Right lobe of liver (tissue), 6 donors: ENCODE measurements around the gene DUSP28. TPM values are rescaled to one million over a fixed set of nuclear protein-coding genes. Genes with fewer than 3 reads are reported as not detected.

Experiments
- ATAC-seq, 4 donors: fragments of 200-7000 bp; cut with Tn5 transposase; one replicate each; pipeline ENCODE4 v1.9.1; 2020; ENCODE audit warnings: mild to moderate bottlenecking in 4 of 4, moderate library complexity in 4 of 4
- DNase-seq, 3 donors: peaks; one replicate each; pipeline ENCODE4 v3.0.0-alpha.2; 2020
- H3K27ac ChIP-seq, 3 donors: fragments of 200-600 bp; one replicate each; pipeline ENCODE4 v1.8.0; 2022
- H3K27me3 ChIP-seq, 2 donors: fragments of 200-600 bp; one replicate each; pipeline ENCODE4 v1.8.0; 2022
- H3K36me3 ChIP-seq, 4 donors: fragments of 200-600 bp; sonication (generic) in 1 of 4; one replicate each; pipeline versions ENCODE4 v1.5.1 to v1.8.0; 2017 to 2022; ENCODE audit warnings: control low read depth in 1 of 4
- H3K4me1 ChIP-seq, 4 donors: fragments of 200-600 bp; sonication (generic) in 1 of 4; one replicate each; pipeline versions ENCODE4 v1.5.1 to v1.8.0; 2017 to 2022; ENCODE audit warnings: control low read depth in 1 of 4
- H3K4me3 ChIP-seq, 3 donors: fragments of 200-600 bp; one replicate each; pipeline ENCODE4 v1.8.0; 2022
- H3K9me3 ChIP-seq, 4 donors: fragments of 200-600 bp; sonication (generic) in 1 of 4; one replicate each; pipeline versions ENCODE4 v1.5.1 to v1.8.0; 2017 to 2022; ENCODE audit warnings: control low read depth in 1 of 4
- CTCF ChIP-seq, 4 donors: fragments of 200-600 bp in 3 of 4; fragments of 450-650 bp in 1 of 4; IDR thresholded peaks; one replicate each; pipeline versions ENCODE4 v1.5.1 to v1.8.0; 2016 to 2022; ENCODE audit warnings: antibody characterized with exemption in 4 of 4, mild to moderate bottlenecking in 2 of 4
- POLR2A ChIP-seq: fragments of 450-650 bp; IDR thresholded peaks from one replicate; pipeline ENCODE4 v1.6.1; 2017; ENCODE audit warnings: antibody characterized with exemption, mild to moderate bottlenecking
- WGBS: methylation state at CpG from one replicate; pipeline ENCODE4 v1.1.6; 2018; ENCODE audit warnings: low coverage, low lambda C conversion rate; ENCODE audit not compliant: insufficient coverage; ENCODE audit errors: missing lambda C conversion rate; 5-methylcytosine and 5-hydroxymethylcytosine counted together
- intact Hi-C, 2 donors: fragments of 100-400 bp; cut with DNase I; formaldehyde crosslinking; loops; one replicate each; pipeline versions ENCODE4 v1.11.2 to v1.14.1; 2022
- total RNA-seq, 6 experiments: library from RNA; depleted of rRNA in 2 of 6; stranded (reverse); fragments of >200 nt in 2 of 6; fragmentation: NEBNext Ultra II Directional in 3 of 6; extraction: Animal tissue kit (Norgen Biotek cat#: 25700) in 3 of 6; gene quantifications; one replicate each; pipeline versions ENCODE4 v1.1.0 to v1.2.4, GENCODE V29; 2016 to 2023
- donor health status: DM: no; HTN: yes; CAD: no.
- donor health status: DM: no; HTN: no; CAD: no.
- donor health status: DM: no; HTN: no; CAD: no.
- donor health status: DM: no; HTN: yes; CAD: no.
- donor health status: DM: no; HTN: yes; CAD: no.

Gene DUSP28
- total RNA-seq, 6 experiments from 2014 or later, result 1.3 to 3.5 (median 2.1) TPM

DNA sequence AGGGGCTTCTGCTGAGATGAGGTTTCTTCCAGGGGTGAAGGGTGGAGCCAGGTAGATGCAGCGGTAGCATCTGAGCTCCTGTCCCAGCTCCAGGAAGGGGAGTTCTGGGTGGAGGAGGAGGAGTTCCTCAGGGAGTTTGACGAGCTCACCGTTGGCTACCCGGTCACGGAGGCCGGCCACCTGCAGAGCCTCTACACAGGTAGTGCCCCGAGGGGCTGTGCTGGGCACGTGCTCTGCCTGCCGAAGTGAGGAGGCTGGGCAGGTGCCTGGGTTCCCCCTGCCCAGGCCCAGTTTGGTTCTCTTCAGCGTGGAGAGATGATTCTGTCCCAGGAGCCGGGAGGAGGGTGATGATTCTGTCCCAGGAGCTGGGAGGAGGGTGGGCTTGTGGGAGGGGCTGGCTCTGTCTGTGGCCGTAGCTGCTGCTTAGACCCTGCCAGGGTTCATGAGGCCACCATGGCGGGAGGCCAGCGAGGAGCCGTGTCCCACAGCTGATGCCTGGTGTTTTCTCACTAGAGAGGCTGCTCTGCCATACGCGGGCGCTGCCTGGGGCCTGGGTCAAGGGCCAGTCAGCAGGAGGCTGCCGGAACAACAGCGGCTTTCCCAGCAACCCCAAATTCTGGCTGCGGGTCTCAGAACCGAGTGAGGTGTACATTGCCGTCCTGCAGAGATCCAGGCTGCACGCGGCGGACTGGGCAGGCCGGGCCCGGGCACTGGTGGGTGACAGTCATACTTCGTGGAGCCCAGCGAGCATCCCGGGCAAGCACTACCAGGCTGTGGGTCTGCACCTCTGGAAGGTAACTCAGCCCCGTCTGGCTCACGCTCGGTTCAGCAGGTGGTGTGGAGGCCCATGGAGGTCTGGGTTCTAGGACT, 34.6 kb downstream of the DUSP28 start:
- H3K9me3 ChIP-seq, result no peaks in the 10 kb centered on the region
- no peak overlapping the region for H3K4me3 ChIP-seq
- no peak overlapping the region for H3K27ac ChIP-seq
- H3K36me3 ChIP-seq, result peaks cover 0 to 11% (median under 1%) of the 10 kb centered on the region in 4 donors
- DNase-seq (peak in 2 of 3 donors; percentile 46 to 54), ATAC-seq (no peak)
- H3K4me1 ChIP-seq, result peaks cover 0 to 20% (median 5%) of the 10 kb centered on the region in 4 donors
- no peaks in the 10 kb centered on the region for H3K27me3 ChIP-seq
- TF ChIP-seq CTCF (IDR thresholded peaks at IDR 0.05) (no peak), POLR2A (no peak)
- 100% methylated on average over 2 of the region's 34 CpGs for WGBS
- intact Hi-C loops, result no loop called here

DNA sequence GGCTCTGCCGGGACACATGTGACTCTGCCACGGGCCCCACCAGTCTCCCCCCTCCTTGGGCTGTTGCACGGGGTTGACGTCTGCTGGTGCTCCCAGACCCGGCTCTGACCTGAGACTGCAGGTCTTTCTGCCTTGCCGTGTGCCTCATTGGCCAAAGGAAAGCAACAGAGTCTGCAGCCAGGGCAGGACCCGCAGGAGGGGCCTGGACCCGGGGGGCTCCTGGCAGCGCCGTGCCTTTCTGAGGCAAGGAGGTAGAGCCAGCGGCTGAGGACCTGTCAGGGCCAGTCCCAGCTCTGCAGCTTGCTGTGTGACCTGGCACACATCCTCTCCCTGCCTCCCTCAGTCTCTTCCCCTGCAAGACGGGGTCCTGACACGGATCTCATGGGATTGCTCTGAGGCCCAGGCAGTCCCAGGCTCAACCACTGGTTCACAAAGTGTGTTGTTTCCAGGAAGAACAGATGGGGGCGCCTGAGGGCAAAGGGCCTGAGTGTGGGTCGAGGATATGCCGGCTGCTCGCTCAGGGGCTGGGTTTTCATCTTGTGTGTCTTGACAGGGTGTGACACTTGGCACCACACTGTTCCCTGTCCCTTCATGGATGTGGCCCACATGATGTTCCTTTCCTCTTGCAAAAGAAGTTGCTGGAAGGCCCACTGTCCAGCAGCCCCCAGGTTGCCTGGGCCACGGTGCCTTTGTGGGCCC, 35.4 kb downstream of the DUSP28 start:
- peak in 3 of 4 donors; percentile 19 to 33 (median 32) for ATAC-seq
- no peak overlapping the region for H3K4me3 ChIP-seq
- H3K36me3 ChIP-seq, result peaks cover 0 to 11% (median under 1%) of the 10 kb centered on the region in 4 donors
- no peak for TF ChIP-seq POLR2A
- peak in 2 of 4 donors; percentile 9 to 23 for TF ChIP-seq CTCF (IDR thresholded peaks at IDR 0.05)
- no peaks in the 10 kb centered on the region for H3K9me3 ChIP-seq
- intact Hi-C loops, result no loop called here
- 33% methylated on average over 1 of the region's 18 CpGs for WGBS
- peak in 2 of 3 donors; percentile 50 to 53 for DNase-seq
- H3K27ac ChIP-seq, result no peak overlapping the region
- no peaks in the 10 kb centered on the region for H3K27me3 ChIP-seq
- peaks cover 0 to 15% (median 5%) of the 10 kb centered on the region in 4 donors for H3K4me1 ChIP-seq

DNA sequence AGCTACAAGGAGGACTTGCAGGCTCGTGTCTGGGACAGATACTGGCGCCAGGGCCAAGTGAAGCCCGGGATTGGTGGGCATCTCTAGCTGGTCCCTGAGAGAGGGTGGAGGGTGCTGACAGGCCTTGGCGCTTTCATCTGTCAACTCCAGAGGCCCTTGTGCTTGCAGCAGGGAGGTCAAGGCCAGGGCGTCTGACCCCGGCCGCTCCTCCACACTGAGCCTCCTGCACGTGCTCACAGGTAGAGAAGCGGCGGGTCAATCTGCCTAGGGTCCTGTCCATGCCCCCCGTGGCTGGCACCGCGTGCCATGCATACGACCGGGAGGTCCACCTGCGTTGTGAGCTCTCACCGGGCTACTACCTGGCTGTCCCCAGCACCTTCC, 35.9 kb downstream of the DUSP28 start:
- DNase-seq, result peak in 2 of 3 donors; percentile 46
- WGBS, result no CpG with 5 or more reads among the region's 17 CpGs
- intact Hi-C loops, result no loop called here

More for the DNA sequence above, 35.9 kb downstream of the DUSP28 start:
- Histone ChIP-seq H3K4me1 (peaks cover 0 to 15% (median 5%) of the 10 kb centered on the region in 4 donors), H3K27me3 (no peaks in the 10 kb centered on the region), H3K36me3 (peaks cover 0 to 7% (median under 1%) of the 10 kb centered on the region in 4 donors), H3K9me3 (no peaks in the 10 kb centered on the region), H3K27ac (no peak overlapping the region), H3K4me3 (no peak overlapping the region)
- ATAC-seq, result peak; percentile 2 to 11 (median 8)
- TF ChIP-seq CTCF (IDR thresholded peaks at IDR 0.05) (no peak), POLR2A (no peak)
